ENCODE measurements around the gene SERPINA3.

The SERPINA3 gene

GRCh38 chr14:94614802-94615201, 2.6 kb downstream of the SERPINA3 start:
- DNase-seq, result no peak

GRCh38 chr14:94615254-94615653, 3.1 kb downstream of the SERPINA3 start:
- DNase-seq, result no peak

GRCh38 chr14:94615823-94616570, 3.8 kb downstream of the SERPINA3 start:
- DNase-seq, result no peak

- DNase-seq, result no peak
Observed at GRCh38 chr14:94617366-94617941, 5.3 kb downstream of the SERPINA3 start.

- DNase-seq, result no peak
Observed at GRCh38 chr14:94617988-94618822, 6.0 kb downstream of the SERPINA3 start.

GRCh38 chr14:94619297-94619696, 7.1 kb downstream of the SERPINA3 start:
- DNase-seq, result no peak

GRCh38 chr14:94620597-94620996, 8.4 kb downstream of the SERPINA3 start:
- DNase-seq, result no peak

- no peak for DNase-seq
Observed at GRCh38 chr14:94621358-94622134, 9.4 kb downstream of the SERPINA3 start.

GRCh38 chr14:94622653-94623421, 10.6 kb downstream of the SERPINA3 start:
- no peak for DNase-seq

GRCh38 chr14:94623422-94623809, 11.2 kb downstream of the SERPINA3 start:
- DNase-seq, result no peak

- DNase-seq, result no peak
Observed at GRCh38 chr14:94623856-94624499, 11.8 kb downstream of the SERPINA3 start.

GRCh38 chr14:94624537-94625352, 12.6 kb downstream of the SERPINA3 start:
- no peak for DNase-seq

- DNase-seq, result no peak
Observed at GRCh38 chr14:94625353-94625635, 13.1 kb downstream of the SERPINA3 start.

- DNase-seq, result no peak
Observed at GRCh38 chr14:94628578-94628977, 16.4 kb downstream of the SERPINA3 start.

- no peak for DNase-seq
Observed at GRCh38 chr14:94630396-94630795, 18.2 kb downstream of the SERPINA3 start.

- no peak for DNase-seq
Observed at GRCh38 chr14:94631050-94631449, 18.9 kb downstream of the SERPINA3 start.

GRCh38 chr14:94631536-94632304, 19.5 kb downstream of the SERPINA3 start:
- no peak for DNase-seq

- no peak for DNase-seq
Observed at GRCh38 chr14:94632305-94632590, 20.1 kb downstream of the SERPINA3 start.

- no peak for DNase-seq
Observed at GRCh38 chr14:94633121-94633520, 20.9 kb downstream of the SERPINA3 start.

GRCh38 chr14:94635154-94635553, 23.0 kb downstream of the SERPINA3 start:
- no peak for DNase-seq

Data from CD4-positive, alpha-beta T cell treated with Interleukin-17A for 1 hour (primary cell).